Mesendoderm (in vitro differentiated cells): Measurements from ENCODE around the gene RGPD8. TPM values are rescaled to one million over a fixed set of nuclear protein-coding genes. Genes with fewer than 3 reads are reported as not detected.

Experiments
- DNase-seq: peaks from one replicate; pipeline ENCODE4 v3.0.0; 2013
- H2AK5ac ChIP-seq: 2 replicates; pipeline ENCODE4 v1.6.1; 2013; ENCODE audit warnings: low read length, inconsistent platforms
- H2BK120ac ChIP-seq: 2 replicates; pipeline ENCODE4 v1.6.1; 2013; ENCODE audit warnings: low read depth, mild to moderate bottlenecking, low read length, moderate library complexity, mixed read lengths
- H2BK15ac ChIP-seq: replicated peaks from 2 replicates; pipeline ENCODE4 v1.6.1; 2013; ENCODE audit warnings: low read depth, mild to moderate bottlenecking, moderate library complexity
- H2BK5ac ChIP-seq: 2 replicates; pipeline ENCODE4 v1.6.1; 2013; ENCODE audit warnings: low read length, inconsistent platforms
- H3K18ac ChIP-seq: 2 replicates; pipeline ENCODE4 v1.6.1; 2013; ENCODE audit warnings: mild to moderate bottlenecking, low read length, mixed read lengths
- H3K23ac ChIP-seq: one replicate; pipeline ENCODE4 v1.6.1; 2013; ENCODE audit warnings: low read length
- H3K27ac ChIP-seq: 2 replicates; pipeline ENCODE4 v1.5.1; 2013; ENCODE audit warnings: low read depth, mild to moderate bottlenecking, inconsistent platforms, low read length, moderate library complexity
- H3K27me3 ChIP-seq: 2 replicates; pipeline ENCODE4 v1.6.1; 2013; ENCODE audit warnings: low read length, control low read depth, mild to moderate bottlenecking, inconsistent platforms; ENCODE audit not compliant: insufficient read depth, poor library complexity
- H3K36me3 ChIP-seq: 2 replicates; pipeline ENCODE4 v1.6.1; 2013; ENCODE audit warnings: low read length, inconsistent platforms; ENCODE audit not compliant: control insufficient read depth, insufficient read depth
- H3K4ac ChIP-seq: one replicate; pipeline ENCODE4 v1.6.1; 2013; ENCODE audit warnings: low read depth, mild to moderate bottlenecking, low read length, moderate library complexity
- H3K4me1 ChIP-seq: 2 replicates; pipeline ENCODE4 v1.6.1; 2013; ENCODE audit warnings: low read depth, low read length, inconsistent platforms; ENCODE audit not compliant: control insufficient read depth
- H3K4me2 ChIP-seq: 2 replicates; pipeline ENCODE4 v1.6.1; 2013; ENCODE audit warnings: low read length
- H3K4me3 ChIP-seq: 2 replicates; pipeline ENCODE4 v1.5.1; 2013; ENCODE audit warnings: mild to moderate bottlenecking, low read length
- H3K56ac ChIP-seq: one replicate; pipeline ENCODE4 v1.6.1; 2013; ENCODE audit warnings: low read length
- H3K79me1 ChIP-seq: 2 replicates; pipeline ENCODE4 v1.6.1; 2013; ENCODE audit warnings: low read length, inconsistent platforms
- H3K79me2 ChIP-seq: 2 replicates; pipeline ENCODE4 v1.6.1; 2013; ENCODE audit warnings: mild to moderate bottlenecking, low read length; ENCODE audit not compliant: control insufficient read depth, insufficient read depth
- H3K9ac ChIP-seq: 2 replicates; pipeline ENCODE4 v1.6.1; 2013; ENCODE audit warnings: low read length, inconsistent platforms
- H4K5ac ChIP-seq: one replicate; pipeline ENCODE4 v1.6.1; 2013; ENCODE audit warnings: low read length
- H4K8ac ChIP-seq: one replicate; pipeline ENCODE4 v1.6.1; 2013; ENCODE audit warnings: low read depth, mild to moderate bottlenecking, control low read depth, low read length, moderate library complexity
- WGBS: extraction: QIAGEN DNeasy Blood & Tissue Kit; methylation state at CpG from one replicate; pipeline ENCODE4 v1.1.7; 2013; ENCODE audit warnings: low lambda C conversion rate, missing lambda C conversion rate; ENCODE audit not compliant: insufficient coverage; ENCODE audit errors: extremely low coverage; 5-methylcytosine and 5-hydroxymethylcytosine counted together
- small RNA-seq: library from polyadenylated mRNA; stranded (forward); fragments of <200 nt; extraction: miRNeasy Mini kit (QIAGEN cat#:217004); gene quantifications from one replicate; pipeline ENCODE3, GENCODE V24; 2013; ENCODE audit not compliant: insufficient read depth

The RGPD8 gene

DNA sequence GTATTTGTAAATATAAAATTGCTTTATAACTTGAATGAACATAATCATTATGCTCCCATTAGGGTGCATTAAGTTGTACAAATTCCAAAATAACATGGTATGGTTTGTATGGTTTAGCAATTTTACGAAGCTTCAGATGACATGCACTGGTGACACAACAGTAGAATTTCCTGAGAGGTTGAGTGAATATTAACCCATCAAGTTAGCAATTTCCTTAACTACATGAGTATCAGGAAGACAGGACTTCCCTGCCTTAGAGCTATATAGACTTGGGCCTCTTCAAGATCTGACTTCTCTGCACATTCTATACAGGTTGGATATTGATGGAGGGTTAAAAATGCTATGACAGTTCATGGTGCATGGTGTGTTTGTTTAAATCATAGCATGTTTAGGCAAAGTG lies 97.8 kb downstream of the RGPD8 start:
- no peak overlapping the region for H3K27ac ChIP-seq
- no peaks in the 10 kb centered on the region for H3K4me1 ChIP-seq
- no peak overlapping the region for H2BK5ac ChIP-seq

DNA sequence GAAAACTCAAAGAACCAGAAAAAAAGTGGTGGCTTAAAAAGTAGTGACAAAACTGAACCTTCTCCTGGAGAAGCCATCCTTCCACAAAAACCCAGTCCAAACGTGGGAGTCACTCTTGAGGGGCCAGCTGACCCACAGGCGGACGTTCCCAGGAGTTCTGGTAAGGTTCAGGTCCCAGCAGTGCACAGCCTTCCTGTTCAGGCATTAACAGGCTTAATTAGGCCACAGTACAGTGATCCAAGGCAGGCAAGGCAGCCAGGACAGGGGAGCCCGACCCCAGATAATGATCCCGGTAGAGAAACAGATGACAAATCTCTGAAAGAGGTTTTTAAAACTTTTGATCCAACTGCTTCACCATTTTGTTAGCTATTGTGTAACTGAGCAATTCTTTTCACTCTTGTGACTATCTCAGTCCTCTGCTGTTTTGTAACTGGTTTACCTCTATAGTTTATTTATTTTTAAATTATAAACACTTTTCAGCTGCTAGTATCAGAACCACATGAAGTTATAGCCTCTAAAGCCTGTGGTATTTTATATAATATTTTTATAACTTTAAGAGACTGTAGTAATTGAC lies 101.2 kb downstream of the RGPD8 start:
- H4K8ac ChIP-seq = no peak overlapping the region
- no peak overlapping the region for H2BK5ac ChIP-seq
- H3K4me2 ChIP-seq = no peak overlapping the region
- H3K79me2 ChIP-seq = no peaks in the 10 kb centered on the region
- H3K4me1 ChIP-seq = no peaks in the 10 kb centered on the region
- no peak overlapping the region for H3K18ac ChIP-seq
- no peak overlapping the region for H2AK5ac ChIP-seq
- no peak for DNase-seq
- H2BK15ac ChIP-seq = no peak overlapping the region
- no CpG with 5 or more reads among the region's 5 CpGs for WGBS
- H3K56ac ChIP-seq = no peak overlapping the region
- no peak overlapping the region for H3K27ac ChIP-seq
- H3K27me3 ChIP-seq = no peaks in the 10 kb centered on the region
- no peak overlapping the region for H4K5ac ChIP-seq
- H3K4ac ChIP-seq = no peak overlapping the region
- no peak overlapping the region for H2BK120ac ChIP-seq
- no peak overlapping the region for H3K9ac ChIP-seq
- H3K4me3 ChIP-seq = no peak overlapping the region
- no peak overlapping the region for H3K23ac ChIP-seq
- no peaks in the 10 kb centered on the region for H3K36me3 ChIP-seq
- no peaks in the 10 kb centered on the region for H3K79me1 ChIP-seq

More for the DNA sequence above, 97.8 kb downstream of the RGPD8 start:
- H3K56ac ChIP-seq = no peak overlapping the region
- no peak overlapping the region for H2BK120ac ChIP-seq
- H3K79me1 ChIP-seq = no peaks in the 10 kb centered on the region
- no peak overlapping the region for H2BK15ac ChIP-seq
- no peaks in the 10 kb centered on the region for H3K79me2 ChIP-seq
- H3K4me3 ChIP-seq = no peak overlapping the region
- no peak overlapping the region for H3K4ac ChIP-seq
- no peak overlapping the region for H3K9ac ChIP-seq
- no peak for DNase-seq
- no peaks in the 10 kb centered on the region for H3K36me3 ChIP-seq
- H3K23ac ChIP-seq = no peak overlapping the region
- no peak overlapping the region for H2AK5ac ChIP-seq
- H4K5ac ChIP-seq = no peak overlapping the region
- H4K8ac ChIP-seq = no peak overlapping the region
- H3K4me2 ChIP-seq = no peak overlapping the region
- no peak overlapping the region for H3K18ac ChIP-seq
- no CpG with 5 or more reads among the region's 1 CpG for WGBS
- H3K27me3 ChIP-seq = no peaks in the 10 kb centered on the region

DNA sequence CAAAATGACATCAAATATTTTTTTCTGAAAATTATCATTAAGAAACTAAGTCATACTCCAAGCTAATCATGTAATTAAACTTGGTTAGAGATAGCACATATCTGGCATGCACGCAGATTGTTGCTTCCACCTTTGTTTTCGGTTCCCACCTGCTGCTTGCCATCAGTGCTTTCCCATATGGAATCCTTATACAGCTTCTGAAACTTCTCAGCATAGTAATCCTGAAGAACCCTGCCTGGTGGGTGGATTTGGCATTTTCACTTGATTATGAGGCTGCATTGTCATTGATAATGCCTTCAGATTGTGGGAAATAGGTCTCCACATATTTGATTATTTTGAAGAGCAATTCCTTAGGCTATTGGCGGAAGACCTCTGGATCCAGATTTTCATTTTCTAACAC lies 110.5 kb downstream of the RGPD8 start:
- H4K8ac ChIP-seq = no peak overlapping the region
- no peak overlapping the region for H3K56ac ChIP-seq
- H2BK15ac ChIP-seq = no peak overlapping the region
- H3K79me1 ChIP-seq = no peaks in the 10 kb centered on the region
- H3K9ac ChIP-seq = no peak overlapping the region
- WGBS = no CpG with 5 or more reads among the region's 3 CpGs
- no peak overlapping the region for H3K4ac ChIP-seq
- no peaks in the 10 kb centered on the region for H3K27me3 ChIP-seq
- H3K27ac ChIP-seq = no peak overlapping the region
- H3K18ac ChIP-seq = no peak overlapping the region
- DNase-seq = peak; percentile 69
- no peak overlapping the region for H3K4me2 ChIP-seq
- H3K23ac ChIP-seq = no peak overlapping the region
- H3K4me3 ChIP-seq = no peak overlapping the region
- no peak overlapping the region for H4K5ac ChIP-seq
- no peaks in the 10 kb centered on the region for H3K4me1 ChIP-seq
- no peak overlapping the region for H2BK120ac ChIP-seq
- H3K36me3 ChIP-seq = no peaks in the 10 kb centered on the region
- no peaks in the 10 kb centered on the region for H3K79me2 ChIP-seq
- no peak overlapping the region for H2AK5ac ChIP-seq
- H2BK5ac ChIP-seq = no peak overlapping the region

DNA sequence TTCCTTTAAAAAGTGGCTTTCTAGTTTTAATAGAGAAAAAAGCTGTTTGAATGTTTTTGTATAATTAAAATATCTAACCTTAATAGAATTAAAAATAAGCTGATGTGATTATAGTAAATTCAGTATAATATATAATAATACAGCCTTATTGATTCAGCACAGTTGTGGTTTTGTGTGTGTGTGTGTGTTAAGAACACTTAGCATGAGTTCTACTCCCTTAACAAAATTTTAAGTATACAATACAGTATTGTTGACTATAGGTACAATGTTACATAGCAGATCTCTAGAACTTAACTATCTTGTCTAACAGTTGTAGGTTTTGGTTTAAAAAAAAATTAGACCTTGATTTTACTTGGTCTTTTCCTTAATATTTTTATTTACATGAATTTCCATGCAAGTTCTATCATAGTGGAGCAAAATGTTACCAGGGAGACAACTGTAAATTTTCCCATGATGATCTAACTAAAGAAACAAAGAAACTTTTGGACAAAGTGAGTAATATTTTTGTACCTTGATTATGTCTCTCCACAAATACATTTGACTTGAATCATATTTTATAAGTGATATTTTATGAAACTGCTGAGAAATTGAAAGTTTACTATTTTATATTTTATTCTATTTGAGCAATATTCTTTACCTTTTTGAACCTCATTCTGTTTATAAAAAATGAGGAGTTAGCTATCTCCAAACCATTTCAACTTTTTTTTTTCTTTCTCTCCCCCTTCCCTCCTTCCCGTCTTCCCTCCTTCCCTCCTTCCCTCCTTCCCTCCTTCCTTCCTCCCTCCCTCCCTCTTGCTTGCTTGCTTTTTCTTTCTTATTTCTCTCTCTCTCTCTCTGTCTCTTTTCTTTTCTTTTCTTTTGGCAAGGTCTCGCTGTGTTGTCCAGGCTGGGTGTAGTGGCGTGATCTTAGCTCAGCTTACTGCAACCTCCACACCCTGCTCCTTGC lies 111.8 kb downstream of the RGPD8 start:
- H3K4me1 ChIP-seq = no peaks in the 10 kb centered on the region
- no peak overlapping the region for H3K23ac ChIP-seq
- no peak overlapping the region for H4K5ac ChIP-seq
- H3K4me3 ChIP-seq = no peak overlapping the region
- no peak overlapping the region for H3K4ac ChIP-seq
- H2BK120ac ChIP-seq = no peak overlapping the region
- no peak for DNase-seq
- H3K27me3 ChIP-seq = no peaks in the 10 kb centered on the region
- H2AK5ac ChIP-seq = no peak overlapping the region
- no peak overlapping the region for H2BK5ac ChIP-seq
- no peaks in the 10 kb centered on the region for H3K79me1 ChIP-seq
- no peak overlapping the region for H4K8ac ChIP-seq
- H3K27ac ChIP-seq = no peak overlapping the region
- no peak overlapping the region for H3K9ac ChIP-seq
- WGBS = no CpG with 5 or more reads among the region's 3 CpGs
- no peak overlapping the region for H2BK15ac ChIP-seq
- H3K4me2 ChIP-seq = no peak overlapping the region
- H3K36me3 ChIP-seq = no peaks in the 10 kb centered on the region
- no peak overlapping the region for H3K18ac ChIP-seq
- H3K79me2 ChIP-seq = no peaks in the 10 kb centered on the region
- no peak overlapping the region for H3K56ac ChIP-seq

Small RNA genes within 50 kb of the gene (small RNA-seq; reads per million reads assigned to genes)
- gene AC115115.1 = not detected
